Neural crest cell (in vitro differentiated cells): ENCODE results near the gene RCBTB1. TPM values are rescaled to one million over a fixed set of nuclear protein-coding genes. Genes with fewer than 3 reads are reported as not detected.
"Not testable (repeated sequence)": the region's sequence is repeated elsewhere in the genome, so short reads cannot be mapped to it uniquely, and the experiment has no call there.

ENCODE experiments used
- DNase-seq: peaks from one replicate; pipeline ENCODE4 v3.0.0; 2021; ENCODE audit warnings: low read depth, mixed read lengths, low spot score
- H3K27ac Mint-ChIP-seq: one replicate; pipeline ENCODE4 v1.8.0; 2021; ENCODE audit warnings: mild to moderate bottlenecking, mixed read lengths; ENCODE audit not compliant: unreplicated experiment
- H3K27me3 Mint-ChIP-seq: 2 replicates; pipeline ENCODE4 v1.8.0; 2021; ENCODE audit warnings: low read depth, mild to moderate bottlenecking, mixed read lengths
- H3K36me3 Mint-ChIP-seq: 2 replicates; pipeline ENCODE4 v1.8.0; 2021; ENCODE audit warnings: low read depth, mild to moderate bottlenecking, mixed read lengths
- H3K4me1 Mint-ChIP-seq: 2 replicates; pipeline ENCODE4 v1.8.0; 2021; ENCODE audit warnings: mixed read lengths
- H3K4me3 Mint-ChIP-seq: one replicate; pipeline ENCODE4 v1.8.0; 2021; ENCODE audit warnings: mild to moderate bottlenecking, mixed read lengths
- H3K9me3 Mint-ChIP-seq: 2 replicates; pipeline ENCODE4 v1.8.0; 2021; ENCODE audit warnings: mixed read lengths
- total RNA-seq: library from RNA; stranded (reverse); gene quantifications from 2 replicates; pipeline ENCODE4 v1.2.1, GENCODE V29; 2021
- TF ChIP-seq, protein P1 (sequence below): fragments of 200-600 bp; sonication (generic); conservative IDR thresholded peaks from 2 replicates; pipeline ENCODE4 v1.5.0; 2021; ENCODE audit warnings: antibody characterized with exemption, mild to moderate bottlenecking

Gene RCBTB1
- total RNA-seq, 1 donor from 2014 or later = 40.0 TPM

DNA sequence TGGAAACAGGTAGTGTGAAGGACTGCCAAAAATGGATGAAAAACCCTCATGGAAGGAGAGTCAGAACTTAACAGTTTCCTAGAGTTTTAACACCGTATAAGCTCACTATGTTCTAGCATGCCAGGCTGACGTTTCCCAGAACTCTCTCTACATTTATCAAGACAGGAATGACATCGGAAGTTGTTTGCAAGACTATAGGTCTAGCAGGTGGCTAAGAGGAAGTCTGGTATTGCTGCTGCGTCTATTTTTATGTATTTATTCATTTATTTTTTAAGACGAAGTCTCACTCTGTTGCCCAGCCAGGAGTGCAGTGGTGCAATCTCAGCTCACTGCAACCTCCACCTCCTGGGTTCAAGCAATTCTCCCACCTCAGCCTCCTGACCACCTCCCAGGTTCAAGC is 22.4 kb upstream of the RCBTB1 start:
- TF ChIP-seq, protein P1, sequence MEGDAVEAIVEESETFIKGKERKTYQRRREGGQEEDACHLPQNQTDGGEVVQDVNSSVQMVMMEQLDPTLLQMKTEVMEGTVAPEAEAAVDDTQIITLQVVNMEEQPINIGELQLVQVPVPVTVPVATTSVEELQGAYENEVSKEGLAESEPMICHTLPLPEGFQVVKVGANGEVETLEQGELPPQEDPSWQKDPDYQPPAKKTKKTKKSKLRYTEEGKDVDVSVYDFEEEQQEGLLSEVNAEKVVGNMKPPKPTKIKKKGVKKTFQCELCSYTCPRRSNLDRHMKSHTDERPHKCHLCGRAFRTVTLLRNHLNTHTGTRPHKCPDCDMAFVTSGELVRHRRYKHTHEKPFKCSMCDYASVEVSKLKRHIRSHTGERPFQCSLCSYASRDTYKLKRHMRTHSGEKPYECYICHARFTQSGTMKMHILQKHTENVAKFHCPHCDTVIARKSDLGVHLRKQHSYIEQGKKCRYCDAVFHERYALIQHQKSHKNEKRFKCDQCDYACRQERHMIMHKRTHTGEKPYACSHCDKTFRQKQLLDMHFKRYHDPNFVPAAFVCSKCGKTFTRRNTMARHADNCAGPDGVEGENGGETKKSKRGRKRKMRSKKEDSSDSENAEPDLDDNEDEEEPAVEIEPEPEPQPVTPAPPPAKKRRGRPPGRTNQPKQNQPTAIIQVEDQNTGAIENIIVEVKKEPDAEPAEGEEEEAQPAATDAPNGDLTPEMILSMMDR = no peak
- H3K9me3 Mint-ChIP-seq = no peaks in the 10 kb centered on the region
- no peak overlapping the region for H3K4me3 Mint-ChIP-seq
- H3K4me1 Mint-ChIP-seq = peaks cover 11% of the 10 kb centered on the region
- no peak for DNase-seq
- H3K27ac Mint-ChIP-seq = no peak overlapping the region
- no peaks in the 10 kb centered on the region for H3K36me3 Mint-ChIP-seq
- H3K27me3 Mint-ChIP-seq = no peaks in the 10 kb centered on the region

DNA sequence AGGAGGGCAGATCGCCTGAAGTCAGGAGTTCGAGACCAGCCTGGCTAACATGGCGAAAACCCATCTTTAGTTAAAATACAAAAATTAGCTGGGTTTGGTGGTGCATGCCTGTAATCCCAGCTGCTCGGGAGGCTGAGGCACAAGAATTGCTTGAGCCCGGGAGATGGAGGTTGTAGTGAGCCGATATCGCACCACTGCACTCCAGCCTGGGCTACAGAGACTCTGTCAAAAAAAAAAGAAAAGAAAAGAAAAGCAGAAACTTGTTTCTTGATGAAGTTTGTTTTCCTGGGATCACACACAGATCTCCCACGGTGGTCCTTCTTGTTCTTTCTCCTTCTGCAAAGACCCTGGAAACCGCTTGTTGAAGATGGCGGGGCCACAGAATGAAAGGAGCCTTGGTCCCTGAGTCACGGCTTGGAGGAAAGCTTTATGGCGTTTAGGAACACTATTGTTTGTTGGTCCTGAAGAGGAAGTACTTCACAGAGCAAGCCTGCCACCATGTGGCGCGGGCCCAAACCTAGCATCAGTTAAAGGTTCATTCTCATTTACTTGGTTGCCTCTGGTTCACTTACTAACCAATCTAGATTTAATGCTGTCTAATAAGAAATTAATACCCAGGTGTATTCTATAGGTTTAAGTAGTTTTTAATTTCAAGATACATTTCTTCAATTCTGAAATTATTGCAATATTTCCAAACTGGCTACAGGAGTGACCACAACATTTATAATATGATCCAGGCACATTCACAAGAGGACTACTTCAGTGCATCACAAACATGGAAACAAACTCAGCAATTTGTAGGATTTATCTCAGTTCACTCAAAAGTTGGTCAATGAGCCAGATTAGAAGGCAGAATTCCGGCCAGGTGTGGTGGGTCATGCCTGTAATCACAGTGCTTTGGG is 21.6 kb upstream of the RCBTB1 start:
- Mint-ChIP-seq H3K27me3 (no peaks in the 10 kb centered on the region), H3K36me3 (no peaks in the 10 kb centered on the region), H3K4me3 (peak overlapping the region; percentile 56), H3K4me1 (peaks cover 11% of the 10 kb centered on the region), H3K27ac (peak overlapping the region; percentile 35), H3K9me3 (no peaks in the 10 kb centered on the region)
- TF ChIP-seq, protein P1 = peak; percentile 88
- peak; percentile 64 for DNase-seq

DNA sequence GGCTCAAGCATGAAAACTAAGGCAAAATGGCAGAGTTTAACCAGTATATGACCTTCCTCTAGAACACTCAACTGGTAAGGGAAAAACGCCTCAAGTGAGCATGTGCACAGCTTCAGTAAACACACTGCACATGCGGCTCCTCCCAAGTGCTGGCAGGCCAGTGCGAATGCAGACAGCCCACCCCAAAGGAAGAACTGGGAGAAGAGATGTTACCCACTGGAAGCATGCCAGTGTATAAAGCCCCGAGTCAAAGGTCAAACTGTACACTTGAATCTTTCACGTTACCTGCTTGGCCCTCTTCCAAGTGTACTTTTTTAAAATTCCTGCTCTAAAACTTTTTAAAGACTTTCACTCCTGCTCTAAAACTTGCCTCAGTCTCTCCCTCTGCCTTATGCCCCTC is 19.2 kb upstream of the RCBTB1 start:
- Mint-ChIP-seq H3K9me3 (no peaks in the 10 kb centered on the region), H3K36me3 (no peaks in the 10 kb centered on the region), H3K4me1 (peaks cover 11% of the 10 kb centered on the region), H3K4me3 (no peak overlapping the region), H3K27ac (no peak overlapping the region), H3K27me3 (no peaks in the 10 kb centered on the region)
- TF ChIP-seq, protein P1 = no peak
- no peak for DNase-seq

DNA sequence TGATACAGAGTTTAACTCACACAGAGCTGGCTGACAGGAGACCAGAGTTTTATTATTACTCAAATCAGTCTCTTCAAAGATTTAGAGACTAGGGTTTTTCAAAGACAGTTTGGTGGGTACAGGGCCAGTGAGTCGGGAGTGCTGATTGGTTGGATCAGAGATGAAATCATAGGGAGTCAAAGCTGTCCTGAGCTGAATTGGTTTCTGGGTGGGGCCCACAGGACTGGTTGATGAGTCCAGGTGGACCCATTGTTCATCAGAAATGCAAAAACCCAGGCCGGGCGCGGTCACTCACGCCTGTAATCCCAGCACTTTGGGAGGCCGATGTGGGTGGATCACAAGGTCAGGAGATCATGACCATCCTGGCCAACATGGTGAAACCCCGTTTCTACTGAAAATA is 17.3 kb upstream of the RCBTB1 start:
- H3K27me3 Mint-ChIP-seq, H3K27ac Mint-ChIP-seq, H3K36me3 Mint-ChIP-seq, H3K9me3 Mint-ChIP-seq, H3K4me3 Mint-ChIP-seq, DNase-seq: not testable (repeated sequence)
- H3K4me1 Mint-ChIP-seq = peaks cover 11% of the 10 kb centered on the region

DNA sequence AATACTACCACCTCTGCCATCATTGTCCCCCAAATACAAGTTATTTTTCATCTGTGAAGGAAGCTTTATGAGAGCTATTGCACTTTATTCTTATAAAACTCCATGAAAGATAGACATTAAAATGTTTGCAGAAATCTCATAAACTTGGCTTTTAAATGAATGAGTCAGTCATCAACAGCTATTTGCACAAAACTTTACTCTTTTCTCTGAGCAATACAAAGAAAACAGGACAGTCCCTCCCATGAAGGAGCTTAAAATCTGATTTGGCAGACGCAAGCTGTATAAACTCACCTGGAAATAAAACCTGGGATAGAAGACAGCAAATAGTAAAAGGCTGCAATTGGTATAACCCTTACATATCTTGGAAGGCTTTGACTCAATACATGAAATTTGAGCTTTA is 16.6 kb upstream of the RCBTB1 start:
- Mint-ChIP-seq H3K4me1 (peaks cover 8% of the 10 kb centered on the region), H3K27ac (no peak overlapping the region), H3K4me3 (no peak overlapping the region), H3K27me3 (no peaks in the 10 kb centered on the region), H3K9me3 (no peaks in the 10 kb centered on the region), H3K36me3 (no peaks in the 10 kb centered on the region)
- TF ChIP-seq, protein P1 = no peak
- no peak for DNase-seq

DNA sequence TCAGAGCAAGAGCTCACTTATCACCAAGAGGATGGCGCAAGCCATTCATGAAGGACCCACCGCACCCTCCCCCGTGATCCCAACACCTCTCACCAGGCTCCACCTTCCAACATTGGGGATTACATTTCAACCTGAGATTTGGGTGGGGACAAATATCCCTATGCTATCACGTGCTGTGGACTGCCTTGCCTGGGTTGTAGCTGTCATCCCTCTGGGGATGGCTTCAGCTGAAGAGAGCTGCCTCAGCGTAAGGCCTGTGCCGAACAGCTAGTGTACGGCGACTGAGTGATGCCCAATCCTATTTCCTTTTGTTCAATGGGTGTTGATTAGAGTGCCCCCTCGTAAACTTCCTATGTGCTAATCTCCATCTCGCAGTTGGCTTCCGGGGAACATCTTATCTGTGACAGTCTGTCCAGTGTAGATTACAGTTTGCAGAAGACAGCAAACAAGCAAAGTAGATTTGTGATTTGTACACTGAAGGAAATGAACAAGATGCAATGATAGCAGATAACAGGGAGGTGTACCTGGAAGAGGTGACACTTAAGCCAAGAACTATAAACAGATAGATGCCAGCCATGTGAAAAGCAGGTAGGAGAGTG is 11.8 kb upstream of the RCBTB1 start:
- no peaks in the 10 kb centered on the region for H3K36me3 Mint-ChIP-seq

More for the DNA sequence above, 11.8 kb upstream of the RCBTB1 start:
- DNase-seq = no peak
- H3K9me3 Mint-ChIP-seq = peaks cover 3% of the 10 kb centered on the region
- no peaks in the 10 kb centered on the region for H3K4me1 Mint-ChIP-seq
- H3K27me3 Mint-ChIP-seq = no peaks in the 10 kb centered on the region
- no peak overlapping the region for H3K27ac Mint-ChIP-seq
- no peak overlapping the region for H3K4me3 Mint-ChIP-seq
- TF ChIP-seq, protein P1 = no peak
